Gastrocnemius medialis (tissue), 4 donors: ENCODE data around the gene PLXDC2. TPM values are rescaled to one million over a fixed set of nuclear protein-coding genes. Genes with fewer than 3 reads are reported as not detected.
A peak's percentile ranks its signal among the peaks of the same experiment; 100 is the strongest.

Experiments
- ATAC-seq, 2 donors: fragments of 150-250 bp; one replicate each; pipeline ENCODE4 v1.9.1; 2016
- DNase-seq, 2 donors: peaks; one replicate each; pipeline ENCODE4 v3.0.0-alpha.2; 2019
- H3K27ac ChIP-seq, 4 donors: fragments of 200-600 bp; sonication (generic); 1 replicate in 1 of 4; 2 replicates in 3 of 4; pipeline ENCODE4 v1.5.1; 2016 to 2018; ENCODE audit warnings: mild to moderate bottlenecking in 2 of 4, moderate library complexity in 1 of 4
- H3K27me3 ChIP-seq, 3 donors: fragments of 200-600 bp; sonication (generic) in 2 of 3; 1 replicate in 1 of 3; 2 replicates in 2 of 3; pipeline versions ENCODE4 v1.5.1 to v1.6.0; 2016 to 2019; ENCODE audit warnings: mild to moderate bottlenecking in 1 of 3, moderate library complexity in 1 of 3
- H3K36me3 ChIP-seq, 2 donors: fragments of 200-600 bp; sonication (generic) in 1 of 2; one replicate each; pipeline ENCODE4 v1.5.1; 2017 to 2018
- H3K4me1 ChIP-seq, 2 donors: fragments of 200-600 bp; sonication (generic) in 1 of 2; one replicate each; pipeline ENCODE4 v1.5.1; 2016 to 2017; ENCODE audit warnings: mild to moderate bottlenecking in 2 of 2
- H3K4me3 ChIP-seq, 4 donors: fragments of 200-600 bp; sonication (generic) in 3 of 4; 1 replicate in 1 of 4; 2 replicates in 3 of 4; pipeline ENCODE4 v1.5.1; 2016 to 2019; ENCODE audit warnings: mild to moderate bottlenecking in 2 of 4
- H3K9me3 ChIP-seq, 3 donors: fragments of 200-600 bp; sonication (generic) in 2 of 3; 1 replicate in 1 of 3; 2 replicates in 2 of 3; pipeline ENCODE4 v1.5.1; 2016 to 2019
- CTCF ChIP-seq, 5 experiments: fragments of 450-650 bp in 3 of 5; fragments of 200-600 bp in 2 of 5; sonication (generic) in 2 of 5; IDR thresholded peaks in 4 of 5; conservative IDR thresholded peaks in 1 of 5; 1 replicate in 4 of 5; 2 replicates in 1 of 5; pipeline ENCODE4 v1.5.1; 2016 to 2019; ENCODE audit warnings: antibody characterized with exemption in 5 of 5, mild to moderate bottlenecking in 3 of 5, moderate library complexity in 3 of 5
- POLR2A ChIP-seq, 2 donors: fragments of 450-650 bp; IDR thresholded peaks; one replicate each; pipeline ENCODE4 v1.6.1; 2017; ENCODE audit warnings: antibody characterized with exemption in 2 of 2, mild to moderate bottlenecking in 2 of 2, moderate library complexity in 2 of 2
- in situ Hi-C, 4 donors: fragments of 200-750 bp; cut with MboI; loops; one replicate each; pipeline versions ENCODE4 v1.15.0 to v1.8.0; 2017; ENCODE audit warnings: low sequenced_read_pairs in 4 of 4
- intact Hi-C: fragments of 100-400 bp; cut with DNase I; formaldehyde crosslinking; loops from one replicate; pipeline ENCODE4 v1.15.1; 2023; ENCODE audit warnings: low total_unique reads
- total RNA-seq, 4 donors: library from RNA; depleted of rRNA; stranded (reverse); fragments of >200 nt; gene quantifications; one replicate each; pipeline versions ENCODE4 v1.1.0 to v1.2.3, GENCODE V29; 2016

The PLXDC2 gene
- total RNA-seq, 4 donors from 2014 or later, result 13.9 to 19.6 (median 15.0) TPM

- ATAC-seq (no peak), DNase-seq (no peak)
- Histone ChIP-seq H3K4me1 (peaks cover 8 to 18% of the 10 kb centered on the region in 2 donors), H3K4me3 (no peak overlapping the region), H3K36me3 (no peaks in the 10 kb centered on the region), H3K27ac (no peak overlapping the region), H3K27me3 (no peaks in the 10 kb centered on the region), H3K9me3 (no peaks in the 10 kb centered on the region)
- TF ChIP-seq CTCF (IDR thresholded peaks at IDR 0.05 in 4 of 5, conservative IDR thresholded peaks at IDR 0.05 in 1 of 5), result no peak
- TF ChIP-seq POLR2A (IDR thresholded peaks at IDR 0.05), result no peak
- intact Hi-C loops (no loop called here), in situ Hi-C loops (no loop called here)
Measured at GRCh38 chr10:19862811-19863515, 46.7 kb downstream of the PLXDC2 start.

- no peaks in the 10 kb centered on the region for H3K36me3 ChIP-seq
- H3K9me3 ChIP-seq, result no peaks in the 10 kb centered on the region
- no peak for DNase-seq
- in situ Hi-C loops, result no loop called here
- no peak for ATAC-seq
- H3K27me3 ChIP-seq, result no peaks in the 10 kb centered on the region
- H3K27ac ChIP-seq, result no peak overlapping the region
- H3K4me3 ChIP-seq, result no peak overlapping the region
- no peak for TF ChIP-seq CTCF (IDR thresholded peaks at IDR 0.05 in 4 of 5, conservative IDR thresholded peaks at IDR 0.05 in 1 of 5)
- TF ChIP-seq POLR2A (IDR thresholded peaks at IDR 0.05), result no peak
- peaks cover 8 to 18% of the 10 kb centered on the region in 2 donors for H3K4me1 ChIP-seq
- intact Hi-C loops, result no loop called here
Measured at GRCh38 chr10:19865676-19866075, 49.4 kb downstream of the PLXDC2 start.

GRCh38 chr10:19869370-19869769 is 53.1 kb downstream of the PLXDC2 start:
- H3K4me3 ChIP-seq, result no peak overlapping the region
- in situ Hi-C loops (no loop called here), intact Hi-C loops (no loop called here)
- H3K27ac ChIP-seq, result no peak overlapping the region
- no peaks in the 10 kb centered on the region for H3K9me3 ChIP-seq
- no peak for DNase-seq
- H3K4me1 ChIP-seq, result peaks cover 0 to 7% of the 10 kb centered on the region in 2 donors
- TF ChIP-seq CTCF (IDR thresholded peaks at IDR 0.05 in 4 of 5, conservative IDR thresholded peaks at IDR 0.05 in 1 of 5), result no peak
- no peak for TF ChIP-seq POLR2A (IDR thresholded peaks at IDR 0.05)
- no peaks in the 10 kb centered on the region for H3K27me3 ChIP-seq
- no peaks in the 10 kb centered on the region for H3K36me3 ChIP-seq
- ATAC-seq, result no peak

- peak; percentile 47 to 52 for ATAC-seq
Measured at GRCh38 chr10:19872504-19873271, 56.5 kb downstream of the PLXDC2 start.

More at GRCh38 chr10:19872504-19873271, 56.5 kb downstream of the PLXDC2 start:
- peak in 1 of 2 donors; percentile 13 for DNase-seq
- Histone ChIP-seq H3K27ac (peak overlapping the region in 3 of 4 donors; percentile 7 to 43 (median 8)), H3K27me3 (no peaks in the 10 kb centered on the region), H3K4me3 (no peak overlapping the region), H3K9me3 (no peaks in the 10 kb centered on the region), H3K4me1 (peaks cover 0 to 15% of the 10 kb centered on the region in 2 donors), H3K36me3 (no peaks in the 10 kb centered on the region)
- TF ChIP-seq POLR2A (IDR thresholded peaks at IDR 0.05) (no peak), CTCF (IDR thresholded peaks at IDR 0.05 in 4 of 5, conservative IDR thresholded peaks at IDR 0.05 in 1 of 5) (no peak)
- in situ Hi-C loops (no loop called here), intact Hi-C loops (no loop called here)
